GM19397 (cell line): ENCODE measurements around the gene C17orf107.

Experiments
- ATAC-seq: cut with Tn5 transposase; IDR thresholded peaks from one replicate; pipeline ENCODE4 v1.9.1; 2021; ENCODE audit warnings: mild to moderate bottlenecking, moderate library complexity; ENCODE audit not compliant: unreplicated experiment

Gene C17orf107

GRCh38 chr17:4933646-4934045 is 34.3 kb downstream of the C17orf107 start:
- no peak for ATAC-seq

- ATAC-seq, result no peak
These were observed 35.0 kb downstream of the C17orf107 start for GRCh38 chr17:4934173-4934979.

- ATAC-seq, result no peak
These were observed 36.3 kb downstream of the C17orf107 start for GRCh38 chr17:4935650-4936049.

GRCh38 chr17:4936436-4936835 is 37.1 kb downstream of the C17orf107 start:
- ATAC-seq, result no peak

- ATAC-seq, result no peak
These were observed 38.2 kb downstream of the C17orf107 start for GRCh38 chr17:4937553-4937952.

GRCh38 chr17:4938069-4938491 is 38.7 kb downstream of the C17orf107 start:
- ATAC-seq, result no peak

- ATAC-seq, result no peak
These were observed 39.6 kb downstream of the C17orf107 start for GRCh38 chr17:4938688-4939545.

- peak; percentile 19 for ATAC-seq
These were observed 40.1 kb downstream of the C17orf107 start for GRCh38 chr17:4939546-4939795.

- ATAC-seq, result peak; percentile 81
These were observed 40.6 kb downstream of the C17orf107 start, which contains the start of the genes RNF167 and SLC25A11 for GRCh38 chr17:4939796-4940554. Gene RNF167, plus strand, starts transcription at chr17:4940268. Its CDS starts 642 bp downstream, at chr17:4940910. Gene SLC25A11, minus strand, starts transcription at chr17:4940046. Its CDS starts 136 bp downstream, at chr17:4939910.

GRCh38 chr17:4940555-4941318 is 41.4 kb downstream of the C17orf107 start:
- ATAC-seq, result no peak

- no peak for ATAC-seq
These were observed 41.9 kb downstream of the C17orf107 start for GRCh38 chr17:4941319-4941610.

- no peak for ATAC-seq
These were observed 43.6 kb downstream of the C17orf107 start for GRCh38 chr17:4942760-4943508.

GRCh38 chr17:4944163-4944553 is 44.8 kb downstream of the C17orf107 start:
- no peak for ATAC-seq

GRCh38 chr17:4944554-4945175 is 45.3 kb downstream of the C17orf107 start:
- no peak for ATAC-seq

- ATAC-seq, result no peak
These were observed 46.0 kb downstream of the C17orf107 start for GRCh38 chr17:4945176-4945943.

- no peak for ATAC-seq
These were observed 46.6 kb downstream of the C17orf107 start for GRCh38 chr17:4945944-4946280.

- no peak for ATAC-seq
These were observed 47.1 kb downstream of the C17orf107 start for GRCh38 chr17:4946312-4946976.

GRCh38 chr17:4947010-4947410 is 47.7 kb downstream of the C17orf107 start:
- ATAC-seq, result no peak
